Stimulated activated CD8-positive, alpha-beta memory T cell treated with anti-CD3 and anti-CD28 coated beads, Interleukin-2, amount 100 ng/mL, for 48 hours (primary cell): Measurements from ENCODE around the gene MRM2.
"Not testable (repeated sequence)": the region's sequence is repeated elsewhere in the genome, so short reads cannot be mapped to it uniquely, and the experiment has no call there.

ENCODE experiments used
- DNase-seq, 2 donors: peaks; one replicate each; pipeline ENCODE4 v3.0.0-alpha.2; 2020; ENCODE audit warnings: low read depth in 2 of 2

MRM2 gene

DNA sequence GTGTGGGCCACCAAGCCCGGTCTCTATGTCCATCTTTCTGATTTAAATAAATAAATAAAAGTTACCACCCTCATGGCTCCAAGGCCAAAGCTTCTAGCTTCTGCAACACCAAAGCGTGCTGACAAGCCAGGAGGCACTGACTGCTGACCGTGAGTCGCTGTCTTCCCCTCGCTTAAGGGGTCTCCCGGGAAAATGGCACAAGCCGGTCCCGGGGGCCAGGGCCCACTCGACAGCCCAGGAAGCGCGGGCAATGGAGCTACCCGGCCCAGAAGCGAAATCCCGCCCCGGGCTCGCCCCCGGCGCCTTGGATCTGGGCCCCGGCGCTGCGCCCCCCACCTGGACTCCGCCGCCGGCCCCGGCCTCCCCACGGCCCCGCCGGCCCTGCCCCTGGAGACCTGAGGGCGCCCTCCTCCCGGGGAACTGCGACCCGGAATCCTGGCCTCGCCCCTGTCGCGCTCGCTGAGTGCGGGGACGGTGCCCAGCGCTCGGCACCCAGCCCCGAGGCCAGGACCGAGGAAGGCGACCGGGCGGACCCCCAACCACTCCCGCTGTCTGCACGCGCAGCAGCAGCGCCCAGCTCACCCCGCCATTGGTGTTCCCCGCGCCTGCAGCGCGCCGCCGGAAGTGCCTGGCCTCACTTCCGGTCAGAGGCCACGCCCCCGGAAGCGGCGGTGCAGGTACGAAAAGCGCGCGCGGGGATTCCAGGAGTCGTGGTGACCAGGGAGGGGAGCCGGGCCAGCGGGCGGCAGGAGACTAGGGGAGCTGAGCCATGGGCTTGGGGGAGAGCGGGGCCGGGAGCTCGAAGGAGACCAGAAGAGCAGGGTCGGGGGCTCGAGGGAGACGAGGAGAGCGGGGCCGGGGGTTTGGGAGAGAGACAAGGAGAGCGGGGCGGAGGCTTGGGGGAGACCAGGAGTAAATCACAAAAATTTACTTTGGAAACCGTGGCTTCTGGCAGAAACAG lies at the start of gene MRM2, which contains the start of gene NUDT1:
MRM2 (minus strand) TSS at position 626 of the 961 bp plus-strand sequence; CDS start at position 590, 36 bp downstream.
NUDT1 (plus strand) TSS at position 647 of the 961 bp plus-strand sequence. CDS start 2,349 bp downstream, outside the sequence.
- peak; percentile 75 to 83 for DNase-seq

DNA sequence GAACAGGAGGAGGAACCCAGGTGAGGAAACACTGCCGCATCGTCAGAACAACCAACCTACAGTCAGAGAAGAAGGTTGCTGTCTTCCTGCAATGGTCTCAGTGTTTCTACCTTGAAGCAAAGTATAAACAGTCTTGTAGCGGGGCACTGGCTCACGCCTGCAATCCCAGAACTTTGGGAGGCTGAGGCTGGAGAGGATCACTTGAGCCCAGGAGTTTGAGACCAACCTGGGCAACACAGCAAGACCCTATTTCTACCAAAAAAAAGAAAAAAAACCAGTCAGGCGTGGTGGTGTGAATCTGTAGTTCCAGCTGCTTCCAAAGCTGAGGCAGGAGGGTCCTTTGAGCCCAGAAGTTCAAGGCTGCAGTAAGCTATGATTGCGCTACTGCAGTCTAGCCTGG lies 48.9 kb upstream of the MRM2 start:
- DNase-seq: no peak

DNA sequence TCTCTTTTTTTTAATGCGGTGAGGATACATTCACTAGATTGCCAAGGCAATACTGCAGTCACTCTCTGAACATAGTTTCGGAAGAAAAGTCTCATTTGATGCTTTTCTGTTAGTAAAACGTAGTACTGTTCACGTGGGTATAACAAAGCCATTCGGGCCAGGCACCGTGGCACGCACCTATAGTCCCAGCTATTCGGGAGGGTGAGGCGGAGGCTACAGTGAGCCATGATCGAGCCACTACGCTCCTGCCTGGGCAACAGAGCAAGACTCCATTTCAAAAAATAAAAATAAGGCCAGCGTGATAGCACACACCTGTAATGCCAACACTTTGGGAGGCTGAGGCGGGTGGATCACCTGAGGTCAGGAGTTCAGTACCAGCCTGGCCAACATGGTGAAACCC lies 47.6 kb upstream of the MRM2 start:
- DNase-seq: no peak

DNA sequence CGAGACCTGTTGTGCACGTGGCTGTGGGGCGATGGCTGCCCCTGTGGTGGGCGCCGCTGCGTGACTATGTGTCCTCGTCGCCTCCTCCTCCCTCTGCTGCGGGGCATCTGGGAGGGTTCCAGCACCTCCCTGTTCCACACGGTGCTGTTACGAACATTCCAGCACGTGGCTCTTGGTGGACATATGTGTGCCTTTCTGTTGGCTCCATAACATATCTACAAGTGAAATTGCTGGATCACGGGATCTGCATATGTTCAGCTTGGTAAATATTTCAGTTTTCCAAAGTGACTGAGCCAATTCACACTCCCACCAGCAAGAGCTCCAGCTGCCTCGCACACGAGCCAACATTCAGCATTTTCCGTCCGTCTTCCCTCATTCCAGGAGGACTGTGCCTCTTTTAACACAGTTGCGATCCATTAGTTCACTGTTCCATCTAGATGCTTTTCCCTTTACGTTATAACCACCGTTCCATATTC lies 47.1 kb upstream of the MRM2 start:
- DNase-seq: no peak

DNA sequence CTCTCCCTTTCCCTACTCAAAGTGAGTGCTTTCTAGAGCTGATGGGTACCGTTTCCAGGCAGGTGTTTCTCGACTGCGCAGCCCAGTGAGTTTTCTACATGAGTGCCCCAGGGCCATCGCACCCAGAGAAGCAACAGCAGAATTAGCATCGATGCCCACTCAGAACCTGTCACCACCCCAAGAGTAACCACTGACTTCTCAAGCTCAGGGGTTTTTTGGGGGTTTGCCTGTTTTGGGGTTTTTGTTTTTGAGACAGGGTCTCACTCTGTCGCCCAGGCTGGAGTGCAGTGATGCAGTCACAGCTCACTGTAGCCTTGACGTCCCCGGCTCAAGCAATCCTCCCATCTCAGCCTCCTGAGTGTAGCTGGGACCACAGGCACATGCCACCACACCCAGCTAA lies 46.5 kb upstream of the MRM2 start:
- DNase-seq: no peak

DNA sequence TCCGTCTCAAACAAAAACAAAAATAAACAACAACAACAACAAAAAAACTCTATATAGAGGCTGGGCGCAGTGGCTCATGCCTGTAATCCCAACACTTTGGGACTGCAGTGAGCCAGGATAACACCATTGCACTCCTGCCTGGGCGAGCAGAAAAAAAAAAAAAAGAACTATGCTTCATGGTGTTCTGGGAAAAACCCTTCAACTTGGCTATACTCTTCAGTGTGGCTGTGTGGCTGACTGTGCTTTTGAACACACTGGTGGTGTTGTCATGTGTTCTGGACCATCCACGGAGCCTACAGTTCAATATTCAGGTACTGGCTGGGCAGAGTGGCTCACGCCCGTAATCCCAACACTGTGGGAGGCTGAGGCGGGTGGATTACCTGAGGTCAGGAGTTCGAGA lies 45.7 kb upstream of the MRM2 start:
- DNase-seq: no peak

DNA sequence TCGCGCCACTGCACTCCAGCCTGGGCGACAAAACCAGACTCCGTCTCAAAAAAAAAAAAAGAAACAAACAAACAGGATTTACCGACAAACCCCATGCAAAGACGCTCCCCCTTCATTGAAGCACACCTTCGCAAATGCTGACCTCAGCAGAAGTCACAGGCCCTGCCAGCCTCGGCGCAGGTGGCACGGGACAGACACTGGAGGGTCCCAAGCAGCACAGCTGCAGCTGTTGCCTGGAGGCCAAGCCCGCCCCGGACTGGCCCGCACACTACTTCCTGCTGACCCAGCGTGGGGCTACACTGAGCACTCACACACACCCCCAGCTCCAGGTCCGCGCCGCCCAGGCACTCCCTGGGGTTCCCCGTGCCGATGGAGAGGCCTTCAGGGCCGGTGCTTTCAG lies 41.1 kb upstream of the MRM2 start:
- no peak for DNase-seq

DNA sequence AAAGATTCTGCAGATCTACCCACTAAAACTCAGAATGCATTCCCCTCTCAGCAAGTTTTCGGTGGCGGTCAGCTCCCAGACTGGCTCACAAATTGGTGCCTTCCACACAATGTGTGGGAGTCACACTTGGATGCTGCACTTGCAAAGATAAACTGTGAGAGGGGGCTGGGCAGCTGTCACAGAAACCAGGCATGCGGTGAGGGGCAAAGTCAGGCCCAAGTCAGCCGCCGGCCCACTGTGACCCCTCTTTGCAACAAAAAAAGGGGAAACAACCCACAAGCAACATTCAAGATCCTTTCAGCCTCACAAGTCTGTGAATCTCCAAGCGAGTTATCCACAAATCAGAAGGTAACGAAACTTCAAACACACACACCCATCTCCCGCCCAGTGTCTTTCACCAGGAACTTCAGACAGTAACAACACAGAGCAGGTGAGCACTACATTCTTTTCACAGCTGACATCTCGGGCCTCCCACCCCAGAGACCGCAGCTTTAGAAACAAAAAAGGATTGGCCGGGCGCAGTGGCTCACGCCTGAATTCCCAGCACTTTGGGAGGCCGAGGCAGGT lies 40.3 kb upstream of the MRM2 start:
- no peak for DNase-seq

DNA sequence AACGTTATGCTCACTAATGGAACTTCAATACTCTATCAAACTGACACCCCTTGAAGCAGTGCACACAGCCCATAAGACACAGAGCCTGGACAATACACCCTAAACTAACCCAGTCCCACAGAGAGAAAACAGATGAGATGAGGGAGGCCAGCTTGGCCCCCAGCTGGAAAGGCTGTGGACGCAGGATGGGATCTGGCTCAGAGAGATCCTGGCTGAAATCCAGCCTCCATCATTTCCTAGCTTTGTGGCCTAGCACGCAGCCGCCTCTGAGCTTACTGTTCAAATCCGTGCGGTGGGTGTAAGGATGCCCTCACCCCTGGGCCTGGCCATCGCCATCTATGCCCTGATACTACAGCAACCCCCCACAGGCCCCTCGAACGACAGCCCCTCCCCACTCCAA lies 39.5 kb upstream of the MRM2 start:
- no peak for DNase-seq

DNA sequence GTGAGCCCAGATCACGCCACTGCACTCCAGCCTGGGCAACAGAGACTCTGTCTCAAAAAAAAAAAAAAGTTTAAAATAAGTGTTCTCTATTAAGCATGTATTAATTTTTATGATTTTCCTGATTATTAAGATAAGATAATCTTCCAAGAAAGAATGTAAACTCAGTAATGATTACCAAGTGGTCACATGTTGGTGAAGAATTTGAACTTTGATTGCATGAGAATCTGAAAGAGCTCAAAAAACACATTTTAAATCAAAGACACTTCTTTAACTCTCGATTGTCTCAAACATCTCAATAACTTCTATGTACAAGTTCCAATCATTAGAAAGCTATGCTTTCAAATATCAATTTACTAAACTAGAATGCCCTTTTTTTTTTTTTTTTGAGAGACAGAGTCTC lies 38.4 kb upstream of the MRM2 start:
- DNase-seq: no peak

DNA sequence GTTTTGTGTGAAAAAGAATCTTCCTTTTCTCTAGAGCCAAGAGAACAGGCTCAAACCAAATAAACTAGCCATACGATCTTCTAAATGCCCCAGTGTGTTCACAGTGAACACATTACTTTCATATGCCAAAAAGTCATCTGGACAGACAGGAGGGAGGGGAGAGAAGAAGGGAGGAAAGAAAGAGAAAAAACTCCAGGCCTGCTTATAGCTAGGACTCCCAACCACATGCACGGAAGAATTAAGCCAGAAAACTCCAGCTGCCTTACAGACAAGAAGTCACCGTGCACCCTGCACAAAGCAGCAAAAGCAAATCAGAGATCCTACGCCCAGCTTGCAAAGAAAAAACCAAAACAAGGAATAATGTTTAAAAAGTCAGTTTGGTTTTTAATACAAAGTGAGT lies 37.9 kb upstream of the MRM2 start:
- no peak for DNase-seq

DNA sequence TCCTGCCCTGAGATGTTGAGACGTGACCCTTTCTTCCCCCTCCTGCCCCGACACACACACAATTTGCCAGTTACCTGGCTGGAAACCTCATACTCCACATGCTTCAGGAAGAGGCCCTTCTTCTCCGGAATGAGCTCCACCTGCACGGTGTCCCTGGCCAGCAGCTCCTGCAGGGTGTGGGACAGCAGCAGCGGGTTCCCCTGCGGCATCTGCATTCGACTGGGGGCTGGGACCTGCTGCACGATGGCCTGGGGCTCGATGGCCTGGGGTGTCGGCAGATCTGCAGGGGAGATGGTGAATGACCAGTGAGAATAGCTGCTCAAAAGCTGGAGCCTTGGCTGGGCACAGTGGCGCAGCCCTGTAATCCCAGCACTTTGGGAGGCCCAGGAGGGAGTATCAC lies 36.0 kb upstream of the MRM2 start:
- no peak for DNase-seq

DNA sequence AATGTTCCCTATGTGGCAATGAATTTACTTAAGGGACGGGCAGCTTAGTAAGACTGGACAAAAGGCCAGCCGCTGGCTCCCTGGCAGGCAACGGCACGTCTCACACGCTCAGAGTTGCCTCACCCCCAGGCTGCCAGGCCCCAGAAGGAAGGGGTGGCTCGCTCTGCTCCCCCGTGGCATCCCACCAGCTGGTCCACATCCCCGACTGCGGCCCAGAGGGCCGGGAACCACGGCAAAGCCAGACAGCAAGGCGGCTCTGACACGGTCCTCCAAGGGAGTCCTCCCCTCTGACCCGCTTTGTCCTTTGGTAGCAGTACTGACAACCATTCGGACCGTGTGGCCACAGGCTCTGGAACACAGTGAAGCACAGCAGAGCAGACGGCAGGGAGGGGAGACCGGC lies 34.1 kb upstream of the MRM2 start:
- DNase-seq: no peak

DNA sequence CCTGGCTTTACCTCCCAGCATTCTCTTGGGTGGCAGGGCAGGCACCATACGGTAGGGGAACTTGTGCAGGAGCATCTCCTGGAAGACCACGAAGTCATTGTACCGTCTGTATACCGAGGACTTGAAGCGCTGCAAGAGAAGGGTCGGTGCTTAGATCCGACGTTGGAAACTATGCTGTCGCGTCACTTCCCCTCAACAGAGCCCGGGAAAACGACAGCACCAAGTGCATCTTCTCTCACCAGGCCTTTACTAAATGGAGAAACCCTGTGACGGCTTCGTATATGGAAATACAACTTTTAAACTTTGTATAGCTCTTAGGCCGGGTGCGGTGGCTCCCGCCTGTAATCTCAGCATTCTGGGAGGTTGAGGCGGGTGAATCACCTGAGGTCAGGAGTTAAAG lies 33.1 kb upstream of the MRM2 start:
- no peak for DNase-seq

DNA sequence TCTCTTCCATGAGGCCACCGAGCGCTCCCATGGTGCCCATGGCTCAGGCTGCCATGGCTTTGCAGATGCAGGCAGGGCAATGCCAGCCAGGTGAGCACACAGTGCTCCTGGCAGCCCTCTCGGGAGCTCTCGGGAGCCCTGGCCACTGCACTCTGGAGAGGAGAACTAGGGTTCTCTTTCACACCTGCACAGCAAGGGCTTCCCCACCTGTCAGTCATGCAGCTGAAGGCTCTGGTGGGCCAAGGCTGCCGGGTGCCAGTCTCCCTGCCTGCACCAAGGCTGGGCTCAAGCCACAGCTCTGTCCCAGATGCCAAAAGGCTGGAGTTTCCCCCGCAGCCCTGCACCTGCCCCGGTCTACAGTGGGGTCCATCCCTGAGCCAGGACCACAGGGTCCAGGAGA lies 32.7 kb upstream of the MRM2 start:
- DNase-seq: no peak

DNA sequence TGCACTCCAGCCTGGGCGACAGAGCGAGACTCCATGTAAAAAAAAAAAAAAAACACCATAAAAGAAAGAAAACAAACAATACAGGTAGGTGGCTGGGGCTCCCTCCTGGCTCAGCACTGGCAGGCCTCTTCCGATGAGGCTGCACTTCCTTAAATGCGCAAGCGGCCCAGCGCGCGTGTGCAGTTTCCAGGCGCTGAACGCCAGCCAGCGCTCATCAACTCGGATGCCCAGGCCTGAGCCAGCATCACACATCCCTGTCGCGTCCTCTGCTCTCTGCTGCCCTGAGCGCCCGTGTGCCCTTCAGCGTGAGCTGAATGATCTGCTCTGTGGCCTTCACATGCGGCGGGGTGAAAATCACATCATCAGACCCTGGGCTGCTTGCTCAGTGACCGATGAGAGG lies 31.9 kb upstream of the MRM2 start:
- DNase-seq: no peak

DNA sequence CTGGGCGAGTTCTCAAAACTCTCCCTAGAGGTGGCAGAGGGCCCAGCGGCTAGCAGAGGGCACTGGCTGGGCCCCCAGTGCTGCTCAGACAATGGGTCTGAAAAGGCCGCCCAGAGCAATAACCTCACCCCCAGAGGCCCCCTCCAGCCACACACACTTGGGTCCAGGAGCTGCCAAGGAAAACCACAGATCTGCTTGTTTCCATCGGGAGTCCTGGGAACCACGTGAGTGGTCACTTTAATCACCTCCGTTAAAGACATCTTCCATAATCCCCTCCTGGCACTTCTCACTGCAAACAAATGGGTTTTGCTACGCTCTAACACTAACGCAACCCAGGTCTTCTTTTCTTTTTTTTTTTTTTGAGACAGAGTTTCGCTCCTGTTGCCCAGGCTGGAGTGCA lies 30.0 kb upstream of the MRM2 start:
- no peak for DNase-seq

DNA sequence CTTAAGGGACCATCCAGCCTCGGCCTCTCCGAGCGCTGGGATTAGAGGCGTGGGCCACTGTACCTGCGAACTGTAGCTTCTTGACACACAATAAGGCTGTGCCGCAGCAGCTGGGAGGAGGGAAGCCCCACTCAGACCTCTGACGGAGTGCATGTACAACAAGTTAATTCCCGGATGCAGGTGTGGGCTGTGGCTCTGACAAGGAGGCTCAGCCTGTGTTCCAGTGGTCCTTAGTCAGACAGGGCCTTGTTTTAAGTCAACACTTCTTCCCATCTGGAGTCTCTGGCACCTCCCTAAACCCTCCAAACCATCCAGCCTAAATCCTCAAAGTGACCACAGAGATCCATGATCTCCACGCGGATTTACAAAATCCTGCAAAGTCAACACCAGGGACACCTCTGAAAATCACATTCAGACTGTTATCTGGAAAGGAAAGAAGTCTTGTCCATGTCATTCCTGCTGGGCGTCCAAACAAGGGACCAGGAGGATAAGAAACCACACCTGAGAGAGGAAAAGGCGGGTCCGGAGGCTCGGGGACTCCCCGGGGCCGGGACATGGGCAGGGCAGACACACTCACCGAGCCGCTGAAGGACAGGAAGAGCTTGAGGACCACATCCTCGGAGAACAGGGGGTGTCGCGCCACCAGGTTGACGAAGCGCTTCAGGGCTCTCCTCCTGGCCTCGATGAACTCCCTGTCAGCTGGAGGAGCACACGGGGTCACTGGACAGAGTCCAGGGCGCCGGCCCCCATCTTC lies 29.4 kb upstream of the MRM2 start:
- DNase-seq: no peak

DNA sequence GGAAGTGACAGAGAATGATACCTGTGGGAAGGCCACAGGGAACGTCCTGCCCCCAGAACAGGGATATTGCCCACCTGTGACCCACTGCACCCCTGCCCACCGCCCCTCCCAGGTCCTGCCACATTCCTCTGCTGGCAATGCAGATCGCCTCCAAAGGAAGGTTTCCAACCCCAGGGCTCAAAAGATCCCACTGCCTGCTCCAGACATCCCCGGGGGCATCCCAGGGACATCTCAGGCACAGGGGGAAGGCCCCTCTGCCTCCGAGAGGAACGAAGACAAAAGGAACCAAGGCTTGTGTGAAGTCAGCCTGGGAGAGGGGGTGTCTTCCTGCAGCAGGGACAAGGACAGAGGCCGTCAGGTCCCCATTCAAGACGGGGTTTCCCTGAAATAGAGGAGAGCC lies 28.5 kb upstream of the MRM2 start:
- DNase-seq: no peak

DNA sequence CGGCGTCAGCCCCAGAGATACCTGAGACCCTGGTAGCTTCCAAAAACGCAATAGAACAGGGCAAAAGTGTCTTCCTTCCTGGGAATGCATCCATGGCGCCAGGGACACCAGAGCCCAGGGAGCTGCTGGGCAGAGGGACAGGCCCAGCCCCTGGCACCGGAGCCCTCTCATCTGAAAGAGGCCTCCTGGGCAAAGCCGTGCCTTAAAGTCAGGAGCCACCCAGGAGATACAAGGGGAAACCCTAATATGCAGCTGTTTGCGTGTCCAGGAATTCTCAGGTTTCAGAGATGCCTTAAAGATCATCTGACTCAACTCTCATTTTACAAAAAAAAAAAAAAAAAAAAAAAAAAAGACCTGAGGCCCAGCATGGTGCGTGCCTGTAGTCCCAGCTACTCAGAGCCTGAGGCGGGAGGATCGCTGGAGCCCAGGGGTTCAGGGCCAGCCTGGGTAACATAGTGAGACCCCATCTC lies 28.0 kb upstream of the MRM2 start:
- no peak for DNase-seq

DNA sequence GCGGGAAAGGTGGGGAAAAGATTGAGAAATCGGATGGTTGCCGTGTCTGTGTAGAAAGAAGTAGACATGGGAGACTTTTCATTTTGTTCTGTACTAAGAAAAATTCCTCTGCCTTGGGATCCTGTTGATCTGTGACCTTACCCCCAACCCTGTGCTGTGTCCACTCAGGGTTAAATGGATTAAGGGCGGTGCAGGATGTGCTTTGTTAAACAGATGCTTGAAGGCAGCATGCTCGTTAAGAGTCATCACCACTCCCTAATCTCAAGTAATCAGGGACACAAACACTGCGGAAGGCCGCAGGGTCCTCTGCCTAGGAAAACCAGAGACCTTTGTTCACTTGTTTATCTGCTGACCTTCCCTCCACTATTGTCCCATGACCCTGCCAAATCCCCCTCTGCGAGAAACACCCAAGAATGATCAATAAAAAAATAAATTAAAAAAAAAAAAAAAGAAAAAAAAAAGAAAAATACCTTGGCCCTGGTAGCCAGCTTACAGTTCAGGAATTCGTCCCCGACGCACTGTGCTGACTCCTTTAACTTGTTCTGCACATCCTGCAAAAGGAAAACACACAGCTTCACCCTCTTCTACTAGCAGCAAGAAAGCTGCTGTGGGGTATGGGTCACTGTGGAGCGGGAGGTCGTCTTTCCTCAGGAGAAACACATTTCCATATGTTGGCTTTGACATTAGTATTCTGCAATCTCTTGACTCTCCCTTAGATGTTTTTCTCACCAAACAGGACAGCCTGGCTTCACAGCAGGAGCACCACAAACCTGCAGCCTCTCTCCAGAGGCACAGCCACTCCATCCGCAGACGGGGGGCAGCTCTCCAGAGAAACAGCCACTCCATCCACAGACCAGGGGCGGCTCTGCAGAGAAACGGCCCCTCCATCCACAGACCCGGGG lies 27.3 kb upstream of the MRM2 start:
- not testable (repeated sequence) for DNase-seq
